Measurements from ENCODE around the gene RHNO1.

DNA sequence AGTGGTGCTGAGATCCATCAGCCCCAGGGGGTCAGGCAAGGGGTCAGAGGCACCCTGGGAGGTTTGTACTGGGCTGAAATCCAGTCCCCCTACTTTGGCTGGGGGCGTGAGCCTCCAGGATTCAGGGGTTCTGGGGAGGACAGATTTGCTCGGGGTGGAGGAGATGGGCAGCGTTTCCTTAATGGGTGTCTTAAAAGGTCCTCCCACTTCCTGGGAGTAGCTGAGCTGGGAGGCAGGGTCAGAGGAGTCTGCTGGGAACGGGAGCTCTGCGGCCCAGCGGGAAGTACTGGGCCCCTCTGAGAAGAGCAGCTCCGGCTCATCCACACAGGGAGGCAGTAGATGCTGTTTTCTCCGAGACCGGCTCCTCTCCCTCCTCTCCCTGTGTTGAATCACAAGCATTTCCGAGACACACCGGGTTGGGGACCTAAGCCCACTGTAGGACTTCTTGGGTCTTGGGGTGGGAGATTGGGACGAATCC lies 18.0 kb upstream of the RHNO1 start:
- TF ChIP-seq GATA2 (IDR thresholded peaks at IDR 0.05; ENCODE audit: low read depth, low read length) (no peak), GATA3 (IDR thresholded peaks at IDR 0.05; ENCODE audit: low read depth, low read length) (no peak)
